K562 (cell line): ENCODE results near the gene RCC2. TPM values are rescaled to one million over a fixed set of nuclear protein-coding genes. Genes with fewer than 3 reads are reported as not detected.

Source experiments
- ATAC-seq: fragments of 200-7000 bp; cut with Tn5 transposase; 3 replicates; pipeline ENCODE4 v1.9.1; 2020; ENCODE audit warnings: moderate library complexity
- BruUV-seq: library from RNA; stranded (reverse); fragments of 400-500 nt; replicated peaks from 2 replicates; lab custom pipeline; 2021; lab: Mats Ljungman, UMichigan
- CTCF ChIA-PET: fragments of 300-600 bp; formaldehyde crosslinking; extraction: SDS; loops from one replicate; lab custom pipeline; 2021; ENCODE audit warnings: low intra/inter-chr PET ratio; lab: Yijun Ruan, JAX
- POLR2A ChIA-PET: fragments of 300-600, 350-650 bp; sonication (Branson Sonifier 250); formaldehyde crosslinking; extraction: SDS; loops from one replicate; lab custom pipeline; 2021; ENCODE audit warnings: antibody characterized with exemption, inconsistent platforms; lab: Yijun Ruan, JAX
- DNase-seq, 4 experiments: peaks; one replicate each; pipeline versions ENCODE4 v3.0.0 to v3.0.0-alpha.2; 2011 to 2018; ENCODE audit warnings: low spot score in 3 of 4, mixed read lengths in 3 of 4; ENCODE audit errors: extremely low read depth in 1 of 4
- FAIRE-seq: peaks from 2 replicates; lab custom pipeline; 2011; peaks lifted over from hg19 to GRCh38; lab: Jason Lieb, UNC
- H2AFZ ChIP-seq: 2 replicates; pipeline ENCODE4 v1.6.0; 2011; ENCODE audit warnings: low read depth, low read length, control low read depth, inconsistent platforms
- H3K27ac ChIP-seq: fragments of 200-600 bp; 3 replicates; pipeline ENCODE4 v1.8.0; 2011; ENCODE audit warnings: low read depth, mild to moderate bottlenecking, control low read depth, inconsistent platforms, low read length, moderate library complexity, mixed read lengths; ENCODE audit errors: extremely low read depth
- H3K27me3 ChIP-seq, 2 experiments: fragments of 300-600 bp in 1 of 2; 2 replicates in 1 of 2; 3 replicates in 1 of 2; pipeline versions ENCODE4 v1.6.0 to v1.8.0; 2011; ENCODE audit warnings: inconsistent platforms in 2 of 2, low read length in 2 of 2, mild to moderate bottlenecking in 1 of 2, mixed read lengths in 1 of 2, moderate library complexity in 1 of 2; ENCODE audit not compliant: control insufficient read depth in 2 of 2, insufficient read depth in 2 of 2
- H3K36me3 ChIP-seq: fragments of 300-600 bp; 3 replicates; pipeline ENCODE4 v1.8.0; 2011; ENCODE audit warnings: mild to moderate bottlenecking, low read length, inconsistent platforms; ENCODE audit not compliant: control insufficient read depth, insufficient read depth
- H3K4me1 ChIP-seq, 2 experiments: fragments of 200-600 bp in 1 of 2; replicated peaks in 1 of 2; 2 replicates in 1 of 2; 3 replicates in 1 of 2; pipeline versions ENCODE4 v1.5.1 to v1.8.0; 2011; ENCODE audit warnings: inconsistent platforms in 2 of 2, low read length in 2 of 2, mild to moderate bottlenecking in 1 of 2, mixed read lengths in 1 of 2, moderate library complexity in 1 of 2; ENCODE audit not compliant: control insufficient read depth in 2 of 2, insufficient read depth in 2 of 2
- H3K4me2 ChIP-seq: 2 replicates; pipeline ENCODE4 v1.6.1; 2011; ENCODE audit warnings: low read length, control low read depth, inconsistent platforms, mixed read lengths; ENCODE audit not compliant: insufficient read depth
- H3K4me3 ChIP-seq: fragments of 200-600 bp; sonication (generic), shearing (Covaris generic); 2 replicates; pipeline ENCODE4 v1.5.1; 2016; ENCODE audit warnings: control low read depth, inconsistent platforms
- H3K79me2 ChIP-seq: fragments of 200-600 bp; 3 replicates; pipeline ENCODE4 v1.8.0; 2011; ENCODE audit warnings: low read length, inconsistent platforms; ENCODE audit not compliant: control insufficient read depth, insufficient read depth
- H3K9ac ChIP-seq, 2 experiments: 2 replicates each; pipeline versions ENCODE4 v1.6.0 to v1.6.1; 2011; ENCODE audit warnings: low read depth in 2 of 2, low read length in 2 of 2, control low read depth in 1 of 2, inconsistent platforms in 1 of 2, mild to moderate bottlenecking in 1 of 2, mixed read lengths in 1 of 2; ENCODE audit not compliant: insufficient read depth in 1 of 2
- H3K9me1 ChIP-seq: one replicate; pipeline ENCODE4 v1.6.0; 2011; ENCODE audit warnings: inconsistent platforms, mild to moderate bottlenecking, low read length, moderate library complexity; ENCODE audit not compliant: control insufficient read depth, insufficient read depth
- H3K9me3 ChIP-seq: replicated peaks from 2 replicates; pipeline ENCODE4 v1.5.1; 2011; ENCODE audit warnings: low read depth, low read length, inconsistent platforms; ENCODE audit not compliant: control insufficient read depth, insufficient read depth
- H4K20me1 ChIP-seq: replicated peaks from 2 replicates; pipeline ENCODE4 v1.6.1; 2011; ENCODE audit warnings: low read length, inconsistent platforms, mixed read lengths; ENCODE audit not compliant: control insufficient read depth, insufficient read depth
- BDP1 ChIP-seq: IDR thresholded peaks from 3 replicates; pipeline ENCODE4 v1.6.1; 2011; ENCODE audit not compliant: insufficient read length, insufficient read depth
- CTCF ChIP-seq, 3 experiments: IDR thresholded peaks in 2 of 3; conservative IDR thresholded peaks in 1 of 3; 2 replicates each; pipeline ENCODE4 v1.5.1; 2011 to 2012; ENCODE audit warnings: low read length in 3 of 3, mild to moderate bottlenecking in 3 of 3, control low read depth in 2 of 3, improper control_type of control experiment in 1 of 3, inconsistent platforms in 1 of 3, low read depth in 1 of 3, mixed read lengths in 1 of 3, moderate library complexity in 1 of 3; ENCODE audit not compliant: insufficient read depth in 2 of 3
- PURB ChIP-seq: sonication (generic); formaldehyde crosslinking; IDR thresholded peaks from 2 replicates; pipeline ENCODE4 v1.9.0; 2021; ENCODE audit warnings: low read depth, mild to moderate bottlenecking, missing genetic modification reagents
- ZFP1 ChIP-seq: fragments of 450-650 bp; formaldehyde crosslinking; IDR thresholded peaks from 2 replicates; pipeline ENCODE4 v1.4.0; 2020; ENCODE audit warnings: mild to moderate bottlenecking, mixed read lengths
- WGBS: fragments of 100-300 bp; shearing (Covaris generic); methylation state at CpG from one replicate; pipeline ENCODE4 v1.1.6; 2016; ENCODE audit warnings: low coverage, mixed read lengths; ENCODE audit not compliant: insufficient coverage; ENCODE audit errors: missing lambda C conversion rate; 5-methylcytosine and 5-hydroxymethylcytosine counted together
- in situ Hi-C: fragments of 300-500 bp; cut with MboI; formaldehyde crosslinking; loops from 4 replicates; pipeline ENCODE4 v1.15.0; 2018; ENCODE audit warnings: inconsistent platforms, mixed read lengths
- intact Hi-C: fragments of 100-400 bp; cut with micrococcal nuclease; formaldehyde crosslinking; loops from 2 replicates; pipeline ENCODE4 v1.14.2; 2022
- polyA plus RNA-seq, 8 experiments: library from polyadenylated mRNA; depleted of rRNA in 4 of 8; stranded (reverse) in 5 of 8; unstranded in 3 of 8; fragments of >200 nt; fragmentation: Nextera tagmentation in 2 of 8; fragmentation: Illumina TruSeq in 1 of 8; extraction: Ambion mirVana in 2 of 8; extraction: Trizol in 1 of 8; gene quantifications; 2 replicates each; pipeline versions ENCODE4 v1.2.1 to v1.2.3, GENCODE V29; 2011 to 2014; ENCODE audit warnings: inconsistent platforms in 1 of 8, missing spikeins in 1 of 8
- total RNA-seq, 7 experiments: library from RNA; depleted of rRNA in 6 of 7; stranded (reverse); fragments of >200 nt in 6 of 7; fragmentation: Illumina TruSeq in 2 of 7; extraction: Trizol in 2 of 7; gene quantifications; 2 replicates each; pipeline versions ENCODE4 v1.2.1 to v1.2.3, GENCODE V29; 2011 to 2021; ENCODE audit warnings: low replicate concordance in 1 of 7

The RCC2 gene
- total and polyA plus RNA-seq, 9 of the 15 experiments (the other 6 are each of a cell fraction or from before 2014, with no cell fraction given) = 31.8 to 292 (median 116) TPM

DNA sequence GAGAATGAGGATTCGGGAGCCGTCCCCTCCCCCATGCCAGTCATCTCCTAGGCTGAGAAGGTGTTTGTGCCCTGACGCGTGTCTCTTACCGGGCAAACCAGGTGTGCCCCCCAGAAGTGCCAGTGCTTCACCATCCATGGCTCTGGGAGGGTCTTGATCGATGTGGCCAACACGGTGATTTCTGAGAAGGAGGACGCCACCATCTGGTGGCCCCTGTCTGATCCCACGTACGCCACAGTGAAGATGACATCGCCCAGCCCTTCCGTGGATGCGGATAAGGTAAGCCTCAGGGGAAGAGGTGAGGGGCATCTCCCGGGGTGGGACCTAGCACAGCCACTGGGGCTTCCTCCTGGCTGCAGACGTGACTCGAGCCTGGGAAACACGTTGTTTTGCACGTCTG is 66.5 kb downstream of the RCC2 start:
- H3K27me3 ChIP-seq = peaks cover 51 to 74% of the 10 kb centered on the region in 2 experiments
- no peak overlapping the region for H3K4me3 ChIP-seq
- ATAC-seq (no peak), DNase-seq (no peak), FAIRE-seq (no peak)
- intact Hi-C loops (no loop called here), in situ Hi-C loops (no loop called here)
- H2AFZ ChIP-seq = no peak overlapping the region
- 8% methylated on average over 18 of the region's 18 CpGs for WGBS
- H3K79me2 ChIP-seq = no peaks in the 10 kb centered on the region
- no peak overlapping the region for H3K9ac ChIP-seq
- TF ChIP-seq CTCF (IDR thresholded peaks at IDR 0.05 in 2 of 3, conservative IDR thresholded peaks at IDR 0.05 in 1 of 3; ENCODE audit: insufficient read depth in 2 of 3, low read depth in 1 of 3, low read length in 3 of 3) (peak in 2 of 3 experiments; percentile 1 to 18; a peak in 1 of 6 replicates), BDP1 (no peak), PURB (no peak), ZFP1 (no peak)
- no peak overlapping the region for H3K27ac ChIP-seq
- H3K36me3 ChIP-seq = no peaks in the 10 kb centered on the region
- no peaks in the 10 kb centered on the region for H3K9me3 ChIP-seq
- POLR2A ChIA-PET = no interaction called here
- peaks cover 12% of the 10 kb centered on the region; the same call in 1 of the 2 replicates for H4K20me1 ChIP-seq
- H3K4me1 ChIP-seq = peaks cover 0 to 3% of the 10 kb centered on the region in 2 experiments; a peak in 2 of 5 replicates
- H3K4me2 ChIP-seq = no peak overlapping the region
- CTCF ChIA-PET = no interaction called here
- H3K9me1 ChIP-seq = no peaks in the 10 kb centered on the region
- no TSS peak for BruUV-seq
